NOMO-1 (cell line): ENCODE measurements around the gene ADGRE3.
"Not testable (repeated sequence)": the region's sequence is repeated elsewhere in the genome, so short reads cannot be mapped to it uniquely, and the experiment has no call there.

Source experiments
- DNase-seq, 2 experiments: peaks; one replicate each; lab custom pipeline; 2025; ENCODE audit not compliant: unreplicated experiment in 2 of 2; lab: John Stamatoyannopoulos, UW

Gene ADGRE3

DNA sequence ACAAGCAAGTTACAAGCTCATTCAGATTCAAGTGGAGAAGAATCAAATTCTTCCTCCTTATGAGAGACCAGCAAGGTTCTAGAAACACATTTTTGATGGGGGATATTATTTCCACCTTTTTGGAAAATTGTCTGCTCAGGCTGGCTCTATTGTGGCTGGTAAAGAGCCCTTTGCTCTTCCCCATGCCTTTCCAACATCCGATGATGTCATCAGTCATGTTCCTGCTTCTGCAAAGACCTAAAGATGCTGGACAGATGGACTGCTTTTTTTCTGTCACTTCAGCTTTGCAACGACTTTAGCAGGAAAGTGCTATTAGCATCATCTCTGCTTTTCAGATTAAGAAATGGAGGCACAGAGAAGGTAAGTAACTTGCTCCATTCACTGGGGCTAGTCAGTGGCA, 4.2 kb downstream of the ADGRE3 start:
- DNase-seq = no peak

DNA sequence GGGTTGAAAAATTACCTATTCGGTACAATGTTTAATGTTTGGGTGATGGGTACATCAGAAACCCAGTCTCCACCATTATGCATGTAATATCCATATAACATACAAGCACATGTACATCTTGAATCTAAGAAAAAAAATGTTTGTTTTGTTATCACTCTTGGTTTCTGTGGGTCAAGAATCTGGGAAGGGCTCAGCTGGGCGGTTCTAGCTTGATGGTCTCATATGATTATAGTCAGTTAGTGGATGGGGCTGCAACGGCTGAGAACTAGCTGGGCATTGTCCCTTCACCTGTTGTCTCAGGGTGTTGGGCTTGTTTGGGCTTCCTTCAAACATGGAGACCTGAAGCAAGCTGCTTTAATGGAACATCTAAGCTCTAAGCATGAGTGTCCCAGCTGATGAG, 4.7 kb downstream of the ADGRE3 start:
- DNase-seq = no peak

DNA sequence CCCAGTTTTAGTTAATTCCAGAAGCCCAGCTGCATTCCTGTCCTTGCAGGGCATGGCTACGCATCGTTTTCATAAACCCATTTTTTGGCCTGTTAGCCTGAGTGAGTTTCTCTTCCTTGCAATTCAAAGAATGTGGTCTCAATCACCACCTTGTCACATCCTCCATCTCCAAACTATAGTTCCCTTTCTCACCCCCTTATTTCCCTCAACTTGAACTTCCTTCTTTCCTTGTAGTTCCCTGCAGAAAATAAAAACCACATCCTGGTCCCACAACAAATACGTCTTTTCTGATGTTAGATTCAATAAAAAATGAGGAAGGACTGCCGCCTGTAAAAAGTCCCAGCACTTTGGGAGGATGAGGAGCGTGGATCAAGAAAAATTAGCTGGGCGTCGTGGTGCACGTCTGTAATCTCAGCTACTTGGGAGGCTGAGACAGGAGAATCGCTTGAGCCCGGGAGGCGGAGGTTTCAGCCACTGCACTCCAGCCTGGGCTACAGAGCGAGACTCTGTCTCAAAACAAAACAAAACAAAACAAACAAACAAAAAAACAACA, 13.2 kb downstream of the ADGRE3 start:
- DNase-seq = peak; percentile 29 to 44

DNA sequence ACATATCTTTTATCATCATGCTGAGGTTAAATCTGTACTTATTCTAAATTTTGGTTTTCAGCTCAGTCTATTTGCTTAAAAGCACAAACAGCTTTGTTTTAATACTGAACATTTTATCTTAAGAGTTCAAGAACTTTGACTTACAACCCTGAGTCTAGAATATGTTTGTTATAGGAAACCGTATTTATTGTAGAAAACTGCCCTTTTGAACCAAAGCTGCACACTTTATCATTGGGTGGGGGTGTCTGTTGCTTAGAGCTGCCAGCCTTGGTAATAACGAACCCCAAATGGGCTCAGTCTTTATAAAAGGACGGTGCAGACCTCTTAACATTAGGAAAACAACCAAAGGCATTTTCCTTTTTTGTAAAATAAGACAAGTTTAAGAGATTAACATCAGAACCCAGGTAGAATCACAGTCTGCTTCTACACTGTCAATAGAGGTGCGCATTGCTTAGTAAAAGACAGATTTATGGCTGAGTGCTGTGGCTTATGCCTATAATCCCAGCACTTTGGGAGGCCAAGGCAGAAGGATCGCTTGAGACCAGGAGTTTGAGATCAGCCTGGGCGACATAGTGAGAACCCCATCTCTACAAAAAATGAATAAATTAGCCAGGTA, 14.7 kb downstream of the ADGRE3 start:
- no peak for DNase-seq

DNA sequence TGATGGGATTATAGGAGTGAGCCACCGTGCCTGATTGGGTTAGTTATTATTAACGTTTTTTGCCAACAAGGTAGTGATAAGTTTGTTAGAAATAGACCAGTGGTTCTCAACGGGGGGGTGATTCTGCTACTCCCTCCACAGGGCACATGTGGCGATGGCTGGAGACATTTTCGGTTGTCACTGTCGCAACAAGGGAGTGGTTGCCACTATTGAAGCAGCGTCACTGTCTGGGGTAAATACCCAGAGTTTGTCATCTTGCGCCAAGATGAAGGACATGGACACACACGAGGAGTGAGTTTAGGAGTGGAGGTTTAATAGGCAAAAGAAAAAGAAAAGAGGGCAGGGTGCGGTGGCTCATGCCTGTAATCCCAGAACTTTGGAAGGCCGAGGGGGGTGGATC, 18.9 kb downstream of the ADGRE3 start:
- DNase-seq = peak in 1 of 2 experiments; percentile 3

DNA sequence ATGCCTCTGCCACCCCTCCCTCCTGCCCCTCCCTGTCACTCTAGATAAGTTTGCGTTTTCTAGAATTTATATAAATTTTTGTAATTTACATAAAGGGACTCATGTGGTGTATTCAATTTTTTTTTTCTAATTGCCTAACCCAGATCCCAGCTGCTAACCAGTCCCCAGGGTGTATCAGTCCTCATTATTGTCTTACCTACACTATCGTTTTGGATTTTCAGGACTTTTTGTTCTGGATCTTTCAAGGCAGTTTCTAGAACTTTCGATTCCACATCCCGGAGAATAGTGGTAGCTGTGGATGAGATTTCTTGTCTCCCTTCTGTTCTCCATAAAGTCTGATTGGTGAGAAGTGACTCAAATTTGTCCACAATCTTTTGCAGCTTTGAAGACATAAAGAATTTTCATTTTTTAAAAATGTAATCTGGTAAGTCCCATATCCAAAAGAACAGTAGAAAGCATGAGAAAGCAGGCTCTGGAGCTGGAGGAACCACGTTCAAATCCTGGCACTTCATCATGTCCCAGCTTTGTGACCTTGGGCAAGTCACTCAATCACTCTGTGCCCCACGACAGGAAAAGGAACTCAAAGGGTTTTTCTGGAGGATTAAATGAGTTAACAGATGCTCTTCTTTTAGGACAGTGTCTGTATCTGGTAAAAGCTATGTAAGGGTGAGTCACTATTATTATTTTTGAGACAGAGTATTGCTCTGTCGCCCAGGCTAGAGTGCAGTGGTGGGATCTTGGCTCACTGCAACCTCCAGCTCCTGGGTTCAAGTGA, 19.7 kb downstream of the ADGRE3 start:
- DNase-seq = no peak

DNA sequence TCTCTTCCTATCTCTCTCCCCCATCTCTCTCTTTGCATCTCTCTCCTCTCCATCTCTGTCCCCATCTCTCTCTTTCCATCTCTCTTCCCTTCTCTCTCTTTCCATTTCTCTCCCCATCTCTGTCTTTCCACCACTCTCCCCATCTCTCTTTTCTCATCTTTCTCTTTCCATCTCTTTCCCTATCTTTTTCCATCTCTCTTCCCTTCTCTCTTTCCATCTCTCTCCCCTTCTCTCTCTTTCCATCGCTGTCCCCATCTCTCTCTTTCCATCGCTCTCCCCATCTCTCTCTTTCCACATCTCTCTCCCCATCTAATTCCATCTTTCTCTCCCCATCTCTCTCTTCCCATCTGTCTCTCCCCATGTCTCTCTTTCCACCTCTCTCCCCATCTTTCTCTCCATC, 24.5 kb downstream of the ADGRE3 start:
- DNase-seq = no peak

DNA sequence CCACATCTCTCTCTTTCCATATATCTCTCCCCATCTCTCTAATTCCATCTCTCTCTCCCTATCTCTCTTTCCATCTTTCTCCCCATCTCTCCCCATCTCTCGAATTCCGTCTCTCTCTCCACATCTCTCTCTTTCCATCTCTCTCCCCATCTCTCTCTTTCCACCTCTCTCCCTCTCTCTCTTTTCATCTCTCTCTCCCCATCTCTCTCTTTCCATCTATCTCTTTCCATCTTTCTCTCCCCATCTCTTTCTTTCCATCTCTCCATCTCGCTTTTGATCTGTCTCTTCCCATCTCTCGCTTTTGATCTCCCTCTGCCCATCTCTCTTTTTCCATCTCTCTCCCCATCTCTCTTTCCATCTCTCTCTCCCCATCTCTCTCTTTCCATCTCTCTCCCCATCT, 25.6 kb downstream of the ADGRE3 start:
- DNase-seq = no peak

DNA sequence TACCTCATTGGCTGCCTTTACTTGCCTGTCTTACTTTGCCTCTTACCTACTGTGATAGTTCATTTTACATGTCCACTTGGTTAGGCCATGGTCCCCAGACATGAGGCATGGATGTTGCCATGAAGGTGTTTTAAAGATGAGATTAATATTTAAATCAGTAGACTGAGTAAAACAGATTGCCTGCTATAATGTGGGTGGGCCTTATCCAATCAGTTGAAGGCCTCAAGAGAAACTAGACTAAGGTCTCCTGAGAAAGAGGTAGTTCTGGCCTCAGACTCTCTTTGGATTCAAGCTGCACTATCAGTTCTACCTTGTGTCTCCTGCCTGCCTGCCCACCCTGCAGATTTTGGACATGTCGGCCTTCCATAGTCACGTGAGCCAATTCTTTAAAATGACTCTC, 26.1 kb downstream of the ADGRE3 start:
- no peak for DNase-seq

DNA sequence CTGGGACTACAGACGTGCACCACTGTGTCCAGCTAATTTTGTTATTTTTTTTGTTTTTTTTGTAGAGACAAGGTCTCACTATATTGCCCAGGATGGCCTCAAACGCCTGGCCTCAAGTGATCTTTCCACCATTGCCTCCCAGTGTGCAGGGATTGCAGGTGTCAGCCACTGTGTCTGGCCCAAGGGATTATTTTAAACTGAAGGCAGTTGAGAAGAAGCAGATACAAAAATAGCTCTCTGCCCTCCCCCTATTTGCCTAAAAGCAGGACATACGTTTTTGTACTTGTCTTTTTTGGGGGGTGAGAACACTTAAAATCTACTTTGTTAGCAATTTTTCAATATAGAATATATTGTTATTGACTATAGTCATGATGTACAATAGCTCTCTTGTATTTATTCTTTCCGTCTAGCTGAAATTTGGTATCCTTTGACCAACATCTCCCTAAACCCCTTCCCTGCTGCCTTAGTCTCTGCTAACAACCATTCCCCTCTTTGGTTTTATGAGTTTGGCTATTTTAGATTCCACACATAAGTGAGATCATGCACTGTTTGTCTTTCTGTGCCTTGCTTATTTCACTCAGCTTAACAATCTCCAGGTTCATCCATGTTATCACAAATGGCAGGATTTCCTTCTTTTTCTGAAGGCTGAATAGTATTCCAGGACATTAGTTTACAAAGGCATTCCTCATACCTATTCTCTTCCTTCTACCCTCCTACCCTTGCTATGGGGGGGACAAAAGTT, 34.9 kb downstream of the ADGRE3 start:
- no peak for DNase-seq

DNA sequence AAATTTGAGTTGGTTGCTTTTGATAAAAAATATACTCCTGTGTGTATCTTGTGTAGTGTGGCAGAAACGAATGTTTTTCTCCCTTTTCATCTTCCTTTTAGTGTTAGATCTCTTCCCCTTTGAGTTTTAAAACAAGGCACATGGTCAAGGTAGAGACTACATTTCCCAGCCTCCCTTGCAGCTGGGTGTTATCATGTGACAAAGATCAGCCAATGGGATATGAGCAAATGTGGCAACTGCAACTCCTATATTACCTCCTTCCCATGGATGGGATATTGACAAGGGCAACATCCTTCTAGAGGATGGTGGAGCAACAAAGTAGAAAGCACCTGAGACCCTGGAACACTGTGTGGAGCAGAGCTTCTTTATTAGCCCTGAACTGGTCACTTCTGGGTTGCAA, 42.4 kb downstream of the ADGRE3 start:
- peak in 1 of 2 experiments; percentile 29 for DNase-seq

DNA sequence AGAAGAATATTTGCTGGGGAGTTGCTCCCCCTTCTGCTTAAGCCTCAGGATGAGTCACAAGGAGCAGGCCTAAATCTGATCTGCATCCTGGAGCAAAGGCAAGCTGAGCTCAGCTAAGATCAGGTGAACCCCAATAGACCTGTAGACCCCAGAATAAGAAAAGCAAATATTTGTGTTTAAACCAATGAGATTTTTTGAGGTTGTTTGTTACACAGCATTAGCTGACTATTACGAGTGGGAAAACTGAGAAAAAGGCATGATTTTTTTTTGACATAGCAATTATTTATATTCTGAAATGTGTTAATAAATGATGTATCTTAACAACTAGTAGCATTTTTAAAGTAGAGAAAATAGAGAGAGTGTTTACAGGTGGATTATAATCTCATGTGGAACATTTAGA, 45.1 kb downstream of the ADGRE3 start:
- DNase-seq = no peak

DNA sequence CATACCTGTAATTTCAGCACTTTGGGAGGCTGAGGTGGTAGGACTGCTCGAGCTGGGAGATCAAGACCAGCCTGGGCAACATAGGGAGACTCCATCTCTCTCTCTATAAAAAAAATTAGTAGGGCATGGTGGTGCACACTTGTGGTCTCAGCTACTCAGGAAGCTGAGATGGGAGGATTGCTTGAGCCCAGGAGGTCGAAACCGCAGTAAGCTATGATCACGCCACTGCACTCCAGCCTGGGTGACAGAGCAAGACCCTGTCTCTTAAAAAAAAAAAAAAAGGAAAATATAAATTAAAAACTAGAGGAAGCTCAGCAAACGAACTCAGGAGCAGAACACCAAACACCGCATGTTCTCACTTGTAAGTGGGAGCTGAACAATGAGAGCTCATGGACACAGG, 50.2 kb downstream of the ADGRE3 start:
- DNase-seq = not testable (repeated sequence)

DNA sequence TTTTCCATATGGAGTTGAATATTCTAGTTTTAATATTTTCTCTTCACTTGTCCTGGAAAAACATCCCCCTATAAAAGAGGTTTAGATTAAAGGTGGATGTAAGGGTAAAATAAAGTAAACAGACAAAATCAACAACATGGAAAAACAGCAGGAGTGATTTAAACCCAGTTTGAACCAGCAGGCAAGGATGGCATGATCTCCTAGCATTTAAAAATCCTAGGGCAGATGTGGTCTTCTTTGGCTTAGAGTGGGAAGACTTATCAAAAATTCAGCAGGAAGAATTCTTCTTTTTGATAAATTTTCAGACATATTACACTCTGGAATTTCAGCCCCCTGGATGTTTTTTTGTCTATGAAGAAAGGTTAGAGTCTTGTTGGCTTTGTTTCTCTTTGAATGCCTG, 55.2 kb downstream of the ADGRE3 start:
- DNase-seq = no peak

DNA sequence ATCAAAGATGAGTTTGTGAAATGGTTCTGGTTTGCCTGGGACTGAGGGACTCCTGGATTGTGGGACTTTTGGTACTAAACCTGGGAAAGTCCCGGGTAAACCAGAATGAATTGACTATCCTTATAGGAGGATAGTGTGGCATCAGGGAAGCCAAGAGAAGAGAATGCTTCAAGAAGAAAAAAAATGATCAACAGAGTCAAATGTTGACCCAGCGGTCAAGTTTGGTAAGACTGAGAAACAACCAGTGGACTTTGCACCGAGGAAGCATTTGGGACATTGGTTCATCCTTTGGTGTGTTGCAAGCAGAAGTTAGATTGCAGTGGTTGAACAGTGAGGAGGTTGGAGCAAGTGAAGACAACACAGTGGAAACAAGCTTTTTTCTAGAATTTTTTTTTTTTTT, 58.2 kb downstream of the ADGRE3 start:
- peak; percentile 87 to 96 for DNase-seq

DNA sequence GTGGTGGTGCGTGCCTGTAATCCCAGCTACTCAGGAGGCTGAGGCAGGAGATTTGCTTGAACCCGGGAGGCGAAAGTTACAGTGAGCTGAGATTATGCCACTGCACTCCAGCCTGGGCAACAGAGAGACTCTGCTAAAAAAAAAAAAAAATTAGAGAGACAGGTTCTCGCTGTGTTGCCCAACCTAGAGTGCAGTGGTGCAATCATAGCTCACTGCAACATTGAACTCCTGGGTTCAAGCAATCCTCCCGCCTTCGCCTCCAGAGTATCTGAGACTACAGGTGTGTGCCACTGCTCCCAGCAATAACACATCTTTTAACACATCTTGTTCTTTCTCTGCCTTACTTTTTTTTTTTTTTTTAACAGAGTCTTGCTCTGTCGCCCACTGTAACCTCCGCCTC, 59.0 kb downstream of the ADGRE3 start:
- peak in 1 of 2 experiments; percentile 22 for DNase-seq

DNA sequence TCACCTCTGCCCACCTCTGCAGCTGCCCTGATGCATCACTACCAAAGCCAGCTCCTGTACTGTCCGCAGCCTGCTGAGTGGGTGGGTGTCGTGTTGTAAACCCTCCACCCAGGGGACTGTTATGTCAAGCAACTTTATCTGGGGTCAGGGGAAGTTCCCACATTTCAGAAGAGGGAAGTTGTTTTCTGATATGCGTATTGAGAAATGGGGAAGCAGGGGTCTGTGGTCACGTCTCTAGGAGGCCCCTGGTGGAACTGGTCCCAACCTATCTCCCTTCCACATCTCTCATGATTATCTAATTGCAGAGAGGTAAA, 60.6 kb downstream of the ADGRE3 start:
- peak; percentile 74 to 95 for DNase-seq

DNA sequence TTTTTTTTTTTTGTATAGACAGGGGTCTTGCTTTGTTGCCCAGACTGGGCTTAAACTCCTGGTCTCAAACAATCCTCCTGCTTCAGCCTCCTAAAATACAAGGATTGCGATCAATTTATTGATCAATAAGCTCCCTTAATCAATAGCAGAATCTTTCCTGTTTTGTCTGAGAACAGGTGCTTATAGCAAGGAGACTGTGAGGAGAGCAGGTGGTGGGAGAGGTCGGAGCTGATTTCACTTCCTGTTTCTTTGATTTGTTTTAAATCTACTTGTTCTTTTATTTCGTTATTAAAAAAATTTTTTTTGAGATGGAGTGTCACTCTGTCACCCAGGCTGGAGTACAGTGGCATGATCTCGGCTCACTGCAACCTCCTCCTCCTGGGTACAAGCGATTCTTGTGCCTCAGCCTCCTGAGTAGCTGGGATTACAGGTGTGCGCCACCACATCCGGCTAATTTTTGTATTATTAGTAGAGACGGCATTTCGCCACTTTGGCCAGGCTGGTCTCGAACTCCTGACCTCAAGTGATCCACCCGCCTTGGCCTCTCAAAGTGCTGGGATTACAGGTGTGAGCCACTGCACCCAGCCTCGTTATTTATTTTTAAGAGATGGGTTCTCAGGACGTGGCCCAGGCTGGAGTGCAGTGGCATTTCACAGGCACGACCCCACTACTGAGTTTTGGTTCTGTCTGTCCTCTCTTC, 61.1 kb downstream of the ADGRE3 start:
- peak in 1 of 2 experiments; percentile 19 for DNase-seq

DNA sequence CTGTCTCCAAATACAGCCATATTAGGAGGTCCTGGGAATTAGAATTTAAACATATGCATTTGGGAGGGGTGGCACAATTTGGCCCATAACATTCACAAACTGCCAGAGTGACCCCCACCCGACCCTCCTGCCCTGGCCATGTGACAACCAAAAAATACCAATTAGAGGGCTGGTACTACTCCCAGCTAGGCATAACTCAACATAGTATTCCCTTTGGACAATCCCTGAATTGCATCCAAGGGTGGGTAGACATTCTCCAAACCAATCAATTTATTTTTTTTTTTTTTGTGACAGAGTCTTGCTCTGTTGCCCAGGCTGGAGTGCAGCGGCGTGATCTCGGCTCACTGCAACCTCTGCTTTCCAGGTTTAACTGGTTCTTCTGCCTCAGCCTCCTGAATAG, 62.0 kb downstream of the ADGRE3 start:
- DNase-seq = no peak

DNA sequence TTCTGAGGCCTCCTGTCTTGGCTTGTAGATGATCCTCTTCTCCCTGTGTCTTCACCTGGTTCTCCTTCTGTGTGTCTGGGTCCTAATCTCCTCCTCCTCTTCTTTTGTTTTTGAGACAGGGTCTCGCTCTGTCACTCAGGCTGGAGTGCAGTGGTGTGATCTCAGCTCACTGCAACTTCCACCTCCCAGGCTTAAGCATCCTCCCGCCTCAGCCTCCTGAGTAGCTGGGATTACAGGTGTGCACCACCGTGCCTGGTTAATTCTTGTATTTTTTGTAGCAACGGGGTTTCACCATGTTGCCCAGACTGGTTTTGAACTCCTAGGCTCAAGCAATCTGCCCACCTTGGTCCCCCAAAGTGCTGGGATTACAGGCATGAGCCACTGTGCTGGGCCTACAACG, 62.4 kb downstream of the ADGRE3 start:
- not testable (repeated sequence) for DNase-seq

DNA sequence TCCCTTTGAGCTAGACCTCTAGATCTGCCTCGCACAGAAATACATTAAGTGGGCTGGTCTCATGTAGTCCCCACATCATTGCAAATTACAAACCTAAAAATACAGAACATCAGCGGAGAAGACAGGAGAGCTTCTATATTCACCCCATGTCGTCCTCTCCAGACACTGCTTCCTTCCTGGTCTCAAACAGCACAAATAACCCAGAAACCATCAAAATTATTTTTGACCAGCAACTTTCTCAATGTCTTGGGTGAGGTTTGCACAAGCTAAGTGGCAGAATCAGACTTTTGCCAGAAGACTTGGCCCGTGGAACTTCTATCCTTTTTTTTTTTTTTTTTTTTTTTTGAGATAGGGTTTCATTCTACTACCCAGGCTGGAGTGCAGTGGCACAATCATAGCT, 63.6 kb downstream of the ADGRE3 start:
- DNase-seq = peak in 1 of 2 experiments; percentile 60
